G401 (cell line): ENCODE data around the gene TMEM117. TPM values are rescaled to one million over a fixed set of nuclear protein-coding genes. Genes with fewer than 3 reads are reported as not detected.
A peak's percentile ranks its signal among the peaks of the same experiment; 100 is the strongest.
"Not testable (repeated sequence)": the region's sequence is repeated elsewhere in the genome, so short reads cannot be mapped to it uniquely, and the experiment has no call there.

ENCODE experiments used
- DNase-seq: peaks from one replicate; pipeline ENCODE4 v3.0.0-alpha.2; 2015; ENCODE audit warnings: low spot score
- in situ Hi-C: cut with HindIII; loops from 2 replicates; pipeline ENCODE4 v1.10.0; 2016; ENCODE audit warnings: low sequenced_read_pairs, mixed read lengths
- total RNA-seq: library from RNA; depleted of rRNA; stranded (reverse); fragments of >200 nt; shearing (Covaris generic); gene quantifications from 2 replicates; pipeline ENCODE4 v1.2.3, GENCODE V29; 2014

Gene TMEM117
- total RNA-seq, 1 experiment from 2014 or later, result 6.2 TPM

GRCh38 chr12:43988838-43989560 lies 153.1 kb downstream of the TMEM117 start:
- DNase-seq, result no peak
- in situ Hi-C loops, result no loop called here

DNA sequence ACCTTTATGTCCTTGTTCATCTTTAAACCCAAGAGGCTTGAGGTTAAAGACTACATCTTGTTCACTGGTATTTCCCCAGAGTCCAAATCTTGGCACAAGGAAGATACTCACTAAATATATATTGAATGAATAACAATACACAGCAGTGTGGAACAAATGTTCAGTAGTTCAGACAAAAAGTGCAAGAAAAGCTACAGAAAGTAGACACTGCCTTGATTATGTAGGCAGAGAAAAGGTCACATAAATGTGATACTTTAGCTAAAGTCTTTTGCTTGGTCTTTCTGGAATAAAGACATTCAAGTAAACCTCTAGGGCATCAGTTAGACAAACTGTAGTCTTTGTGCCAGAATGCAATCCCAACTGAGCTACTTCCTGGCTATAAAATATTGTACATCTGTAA lies 157.0 kb downstream of the TMEM117 start:
- in situ Hi-C loops, result no loop called here
- DNase-seq, result no peak

GRCh38 chr12:44000309-44000952 lies 164.6 kb downstream of the TMEM117 start:
- in situ Hi-C loops, result no loop called here
- peak; percentile 27 for DNase-seq

- no peak for DNase-seq
- in situ Hi-C loops, result no loop called here
Measured at GRCh38 chr12:44002607-44003006, 166.7 kb downstream of the TMEM117 start.

GRCh38 chr12:44003721-44004120 lies 167.8 kb downstream of the TMEM117 start:
- no peak for DNase-seq
- in situ Hi-C loops, result no loop called here

DNA sequence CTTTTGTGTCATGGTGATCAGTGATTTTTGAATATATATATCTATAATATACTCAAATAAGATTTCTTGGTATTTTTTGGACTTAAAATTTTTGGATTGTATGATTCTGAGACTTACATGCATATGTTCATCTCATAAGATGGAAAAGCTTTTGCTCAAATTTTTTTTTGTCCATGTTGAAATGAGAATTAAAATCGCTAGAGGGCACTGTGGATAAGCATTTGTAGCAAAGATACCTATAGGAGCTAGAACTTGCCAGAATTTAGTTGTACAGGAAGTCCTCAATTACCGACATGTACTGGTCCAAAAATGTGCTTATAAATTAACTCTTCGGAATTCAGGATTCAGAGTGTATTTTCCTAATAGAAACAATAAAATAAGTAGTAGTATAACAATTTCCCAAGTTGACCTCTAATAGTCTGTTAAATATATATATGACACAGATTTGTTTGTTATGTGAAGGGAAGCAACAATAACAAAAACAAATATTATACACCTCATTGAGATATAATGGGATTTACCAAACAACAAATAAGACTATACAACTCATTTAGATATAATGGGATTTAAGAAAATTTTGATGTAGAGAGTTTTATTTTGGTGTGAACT lies 179.6 kb downstream of the TMEM117 start:
- DNase-seq, result peak; percentile 85
- in situ Hi-C loops, result no loop called here

- no peak for DNase-seq
- in situ Hi-C loops, result no loop called here
Measured at GRCh38 chr12:44017216-44017615, 181.3 kb downstream of the TMEM117 start.

DNA sequence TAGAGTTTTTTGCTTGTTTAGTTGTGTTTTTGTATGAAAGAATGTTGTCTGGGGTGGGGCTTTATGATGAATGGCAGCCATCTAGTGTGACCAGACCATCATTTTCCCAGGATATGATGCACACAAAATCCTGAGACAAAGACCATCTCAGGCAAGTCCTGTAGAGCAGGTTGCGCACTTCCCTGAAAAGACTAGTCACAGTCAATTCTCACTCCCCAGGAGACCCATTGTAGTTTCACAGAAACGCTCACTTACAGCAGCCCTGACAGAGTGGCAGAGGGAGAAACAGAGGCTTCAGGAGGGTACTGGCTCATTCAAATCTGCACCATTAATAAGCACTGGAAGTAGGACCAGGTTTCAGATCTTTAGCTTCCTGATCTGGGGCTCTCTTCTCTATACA lies 183.2 kb downstream of the TMEM117 start:
- no peak for DNase-seq
- in situ Hi-C loops, result no loop called here

DNA sequence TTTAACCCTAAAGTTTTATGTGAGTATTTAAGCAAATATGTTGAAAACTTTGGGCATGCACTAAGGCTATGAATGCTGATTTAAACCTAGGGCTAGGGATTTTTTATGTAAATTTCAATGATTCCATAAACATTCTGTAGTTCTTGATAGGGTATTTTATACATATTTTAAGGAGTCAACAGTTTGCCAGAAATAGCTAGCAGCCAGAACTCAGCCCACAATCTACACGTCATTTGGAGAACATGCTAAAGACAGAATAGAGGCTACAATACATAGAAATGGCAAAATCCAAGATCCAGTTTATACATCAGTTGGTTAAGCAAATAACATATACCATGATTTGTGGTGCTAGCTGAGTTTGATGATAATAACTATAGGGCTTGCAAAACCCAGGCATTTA lies 184.7 kb downstream of the TMEM117 start:
- DNase-seq, result no peak
- in situ Hi-C loops, result no loop called here

GRCh38 chr12:44021471-44021971 lies 185.6 kb downstream of the TMEM117 start:
- no peak for DNase-seq
- in situ Hi-C loops, result no loop called here

DNA sequence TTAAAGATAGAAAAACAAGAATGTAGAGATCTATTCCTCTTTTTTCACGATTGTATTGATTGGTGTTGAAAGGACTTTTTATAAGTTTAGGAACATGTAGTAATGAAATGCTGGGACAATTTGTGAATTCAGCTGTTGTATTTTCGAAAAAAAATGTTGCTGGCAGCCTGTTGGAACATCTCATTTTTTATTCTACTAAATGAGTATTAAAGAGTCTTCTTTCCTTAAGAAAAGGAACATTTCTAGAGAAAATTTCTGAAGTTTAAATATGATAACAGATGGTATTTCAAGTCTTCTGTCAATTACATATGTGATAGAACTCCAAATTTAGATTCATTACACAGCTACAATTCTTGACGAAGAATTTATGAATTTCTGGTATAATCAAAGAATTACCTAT lies 189.6 kb downstream of the TMEM117 start:
- in situ Hi-C loops, result no loop called here

DNA sequence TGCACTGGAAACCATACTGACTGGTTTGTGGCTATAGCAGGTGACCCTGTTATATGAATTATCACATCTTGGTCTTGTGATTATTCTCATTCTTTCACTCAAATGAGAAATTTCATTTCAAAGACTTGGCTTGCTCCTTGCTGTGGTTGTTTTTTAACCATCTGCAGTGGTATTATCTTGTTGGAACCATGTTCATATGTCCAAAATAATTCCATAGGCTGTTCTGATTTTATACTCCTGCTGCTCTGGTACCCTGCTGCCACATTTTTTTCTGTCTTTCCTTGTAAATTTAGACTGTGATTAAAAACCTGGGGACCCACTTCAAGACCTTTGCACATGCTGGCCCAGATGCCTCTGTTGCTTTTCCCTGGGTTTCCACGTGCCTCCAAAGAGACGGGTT lies 190.2 kb downstream of the TMEM117 start:
- in situ Hi-C loops, result no loop called here
- DNase-seq, result peak; percentile 11

More for the DNA sequence above, 189.6 kb downstream of the TMEM117 start:
- no peak for DNase-seq

- DNase-seq, in situ Hi-C loops: not testable (repeated sequence)
Measured at GRCh38 chr12:44026926-44027325, 191.0 kb downstream of the TMEM117 start.

GRCh38 chr12:44029194-44029593 lies 193.3 kb downstream of the TMEM117 start:
- no peak for DNase-seq
- in situ Hi-C loops, result no loop called here

GRCh38 chr12:44031472-44032185 lies 195.7 kb downstream of the TMEM117 start:
- in situ Hi-C loops, result no loop called here
- no peak for DNase-seq

DNA sequence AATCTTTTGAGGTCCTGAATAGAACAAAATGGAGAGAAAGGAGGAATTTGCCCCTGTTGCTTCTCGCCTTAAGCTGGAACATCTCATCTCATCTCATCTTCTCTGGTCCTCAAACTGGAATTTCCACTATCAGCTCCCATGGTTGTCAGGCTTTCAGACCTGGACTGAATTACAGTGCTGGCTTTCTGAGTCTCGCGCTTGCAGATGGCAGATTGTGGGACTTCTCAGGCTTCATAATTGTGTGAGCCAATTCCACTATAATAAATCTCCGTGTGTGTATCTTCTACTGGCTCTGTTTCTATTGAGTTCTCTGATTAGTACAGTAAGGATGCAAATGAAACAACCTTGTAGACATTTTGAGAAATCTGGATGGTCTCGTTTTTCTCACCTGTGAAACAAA lies 199.0 kb downstream of the TMEM117 start:
- peak; percentile 61 for DNase-seq
- in situ Hi-C loops, result no loop called here

GRCh38 chr12:44036875-44037443 lies 201.1 kb downstream of the TMEM117 start:
- in situ Hi-C loops, result no loop called here
- no peak for DNase-seq

- in situ Hi-C loops, result no loop called here
- no peak for DNase-seq
Measured at GRCh38 chr12:44038411-44038810, 202.5 kb downstream of the TMEM117 start.

DNA sequence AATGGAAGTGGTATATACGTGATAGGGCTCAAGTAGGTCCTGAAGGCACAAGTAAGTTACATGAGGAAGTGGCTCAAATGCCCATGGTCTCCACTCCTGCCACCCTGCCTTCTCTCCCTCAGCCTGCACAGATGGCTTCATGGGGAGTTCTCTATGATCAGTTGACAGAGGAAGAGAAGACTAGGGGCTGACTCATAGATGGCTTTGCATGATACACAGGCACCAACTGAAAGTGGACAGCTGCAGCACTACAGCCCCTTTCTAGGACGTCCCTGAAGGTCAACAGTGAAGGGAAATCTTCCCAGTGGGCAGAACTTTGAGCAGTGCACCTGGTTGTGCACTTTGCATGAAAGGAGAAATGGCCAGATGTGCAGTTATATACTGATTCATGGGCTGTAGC lies 208.6 kb downstream of the TMEM117 start:
- DNase-seq, in situ Hi-C loops: not testable (repeated sequence)
